GM12872 (cell line): ENCODE measurements around the gene CCDC141.
A peak's percentile ranks its signal among the peaks of the same experiment; 100 is the strongest.

Experiments used
- CTCF ChIP-seq: IDR thresholded peaks from 3 replicates; pipeline ENCODE4 v1.5.1; 2011; ENCODE audit warnings: low read depth, mild to moderate bottlenecking, low read length, moderate library complexity; ENCODE audit not compliant: insufficient read depth

CCDC141 gene

GRCh38 chr2:179031731-179032408 is 18.1 kb downstream of the CCDC141 start:
- no peak for TF ChIP-seq CTCF

GRCh38 chr2:179024445-179024844 is 25.5 kb downstream of the CCDC141 start:
- no peak for TF ChIP-seq CTCF

- no peak for TF ChIP-seq CTCF
Observed at GRCh38 chr2:179022685-179023084, 27.3 kb downstream of the CCDC141 start.

GRCh38 chr2:179021258-179021657 is 28.7 kb downstream of the CCDC141 start:
- TF ChIP-seq CTCF = no peak

GRCh38 chr2:179020156-179020750 is 29.7 kb downstream of the CCDC141 start:
- TF ChIP-seq CTCF = peak; percentile 79

GRCh38 chr2:179019260-179019659 is 30.7 kb downstream of the CCDC141 start:
- no peak for TF ChIP-seq CTCF

GRCh38 chr2:179017773-179018357 is 32.1 kb downstream of the CCDC141 start:
- no peak for TF ChIP-seq CTCF
